ENCODE measurements around the gene DHPS. TPM values are rescaled to one million over a fixed set of nuclear protein-coding genes. Genes with fewer than 3 reads are reported as not detected.
A peak's percentile ranks its signal among the peaks of the same experiment; 100 is the strongest.

Gene DHPS
- total RNA-seq, 1 experiment from 2014 or later = 100 TPM

DNA sequence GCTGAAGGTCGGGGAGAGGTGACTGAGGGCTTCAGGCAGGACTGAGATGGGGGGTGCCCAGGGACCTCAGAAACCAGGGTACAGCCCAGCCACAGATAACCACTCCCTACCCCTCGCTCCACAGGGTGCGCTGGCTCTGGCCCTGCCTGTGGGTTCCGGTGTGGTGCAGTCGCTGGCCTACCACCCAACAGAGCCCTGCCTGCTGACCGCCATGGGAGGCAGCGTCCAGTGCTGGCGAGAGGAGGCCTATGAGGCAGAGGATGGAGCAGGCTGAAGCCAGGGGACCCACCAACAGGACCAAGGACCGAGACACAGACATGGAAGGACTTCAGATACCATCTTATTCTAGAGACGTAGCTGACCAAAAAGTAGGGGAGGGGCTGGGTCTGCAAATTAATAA is 6.3 kb downstream of the DHPS start:
- DNase-seq (ENCODE audit: low spot score) = no peak

DNA sequence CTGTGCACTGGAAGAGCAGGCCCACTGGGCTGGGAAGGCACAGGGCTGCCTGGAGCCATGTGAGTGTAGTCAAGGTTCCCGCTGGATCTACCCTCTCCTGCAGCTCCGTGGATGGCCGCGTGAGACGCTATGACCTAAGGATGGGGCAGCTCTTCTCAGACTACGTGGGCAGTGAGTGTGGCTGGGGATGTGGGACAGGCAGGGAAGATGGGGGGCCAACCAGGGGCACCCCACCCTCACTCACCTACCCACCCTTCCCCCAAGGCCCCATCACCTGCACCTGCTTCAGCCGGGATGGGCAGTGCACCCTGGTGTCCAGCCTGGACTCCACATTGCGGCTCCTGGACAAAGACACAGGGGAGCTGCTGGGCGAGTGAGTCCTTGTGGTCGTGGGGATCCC is 8.9 kb downstream of the DHPS start:
- DNase-seq (ENCODE audit: low spot score) = no peak

DNA sequence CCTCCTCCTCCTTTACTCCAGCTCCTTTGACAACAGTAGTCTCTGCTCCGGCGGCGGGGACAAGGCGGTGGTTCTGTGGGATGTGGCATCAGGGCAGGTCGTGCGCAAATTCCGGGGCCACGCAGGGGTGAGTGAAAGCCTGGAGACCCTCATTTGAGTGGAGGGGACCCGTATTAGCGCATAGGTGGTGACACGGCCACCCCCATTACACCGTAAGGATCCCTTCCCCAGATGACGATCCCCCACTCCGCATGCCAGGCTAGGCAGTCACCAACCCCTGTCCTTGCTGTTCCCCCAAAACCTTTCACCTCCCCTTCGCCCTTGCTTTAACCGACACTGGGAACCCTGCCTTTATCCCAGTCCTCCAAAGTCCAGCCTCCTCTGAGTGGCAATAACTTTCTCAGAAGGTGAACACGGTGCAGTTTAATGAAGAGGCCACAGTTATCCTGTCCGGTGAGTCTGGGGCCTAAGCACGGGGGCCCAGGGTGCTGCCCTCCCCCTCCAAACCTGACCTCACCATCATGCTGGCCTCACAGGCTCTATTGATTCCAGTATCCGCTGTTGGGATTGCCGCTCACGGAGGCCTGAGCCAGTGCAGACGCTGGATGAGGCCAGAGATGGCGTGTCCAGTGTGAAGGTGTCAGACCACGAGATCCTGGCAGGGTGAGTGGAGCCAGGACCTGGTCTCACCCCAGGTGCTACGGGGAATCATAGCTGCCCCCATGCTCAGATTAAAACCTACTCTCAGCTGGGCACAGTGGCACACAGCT is 11.3 kb downstream of the DHPS start:
- no peak for DNase-seq (ENCODE audit: low spot score)

DNA sequence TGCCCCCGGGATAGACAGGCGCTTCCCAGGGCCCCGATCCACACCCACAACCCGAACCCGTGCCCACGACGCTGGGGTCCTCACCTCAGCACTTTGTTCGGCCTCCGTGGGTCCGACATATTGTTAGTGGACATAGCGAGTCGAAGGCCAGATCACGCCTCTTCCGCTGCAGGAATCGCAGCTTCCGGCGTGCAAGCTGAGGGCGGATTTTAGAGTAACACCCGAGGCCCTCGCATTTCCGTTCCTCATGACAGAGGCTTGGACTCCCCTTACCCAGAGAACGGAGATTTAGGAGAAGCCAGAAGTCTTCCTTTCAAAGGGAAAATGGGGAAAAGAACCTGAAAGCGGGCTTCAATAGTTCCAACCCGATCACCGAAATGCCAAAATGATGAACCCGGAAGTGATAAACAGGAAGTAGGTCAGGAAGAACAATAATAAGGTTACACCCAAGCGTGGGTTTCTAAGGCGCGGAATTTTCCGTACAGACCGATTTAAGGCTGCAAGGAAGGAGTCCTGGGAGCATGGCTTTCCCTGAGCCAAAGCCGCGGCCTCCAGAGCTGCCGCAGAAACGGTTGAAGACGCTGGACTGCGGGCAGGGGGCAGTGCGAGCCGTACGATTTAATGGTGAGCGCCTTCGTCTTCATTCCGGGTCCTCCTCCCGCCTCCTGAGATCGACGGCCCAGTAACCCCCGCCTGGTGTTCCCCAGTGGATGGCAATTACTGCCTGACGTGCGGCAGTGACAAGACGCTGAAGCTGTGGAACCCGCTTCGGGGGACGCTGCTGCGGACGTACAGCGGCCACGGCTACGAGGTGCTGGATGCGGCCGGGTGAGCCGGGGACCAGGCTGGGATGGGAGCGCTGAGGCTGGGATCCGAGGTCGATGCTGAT is 12.2 kb downstream of the DHPS start:
- DNase-seq (ENCODE audit: low spot score) = peak; percentile 75

DNA sequence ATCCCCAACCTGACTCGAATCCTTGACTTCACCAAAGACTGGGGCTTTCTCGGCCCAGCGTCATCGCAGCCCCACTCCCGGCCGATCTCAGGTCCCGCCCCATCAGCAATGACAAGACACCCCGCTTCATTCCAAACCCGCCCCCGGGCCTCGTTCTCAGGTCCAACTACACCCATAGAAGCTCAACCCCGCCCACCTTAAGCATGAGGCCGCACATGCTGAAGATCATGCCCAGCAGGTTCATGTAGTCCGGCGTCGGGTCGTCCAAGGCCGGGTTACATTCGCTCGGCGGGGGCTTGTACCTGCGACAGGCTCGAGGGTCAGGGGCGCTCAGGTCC is 12.8 kb downstream of the DHPS start:
- DNase-seq (ENCODE audit: low spot score) = no peak

DNA sequence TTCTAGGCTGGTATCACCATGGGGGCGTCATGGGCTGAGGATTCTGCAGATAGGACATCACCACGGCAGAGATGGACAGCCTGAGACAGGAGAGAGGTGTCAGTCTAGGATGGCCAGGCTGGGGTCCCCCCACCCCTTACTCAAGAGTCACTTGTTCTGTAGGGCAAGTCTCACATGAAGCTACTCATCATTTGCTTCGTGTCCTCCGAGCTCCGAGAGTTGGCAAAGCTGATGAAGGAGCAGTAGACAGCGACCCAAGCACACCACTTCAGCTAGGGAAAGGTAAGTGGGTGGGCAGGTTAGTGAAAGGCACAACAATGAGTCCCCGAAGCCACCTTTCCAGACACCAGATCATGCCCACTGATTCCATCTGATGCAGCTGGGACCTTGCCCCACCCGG is 13.3 kb downstream of the DHPS start:
- DNase-seq (ENCODE audit: low spot score) = no peak

DNA sequence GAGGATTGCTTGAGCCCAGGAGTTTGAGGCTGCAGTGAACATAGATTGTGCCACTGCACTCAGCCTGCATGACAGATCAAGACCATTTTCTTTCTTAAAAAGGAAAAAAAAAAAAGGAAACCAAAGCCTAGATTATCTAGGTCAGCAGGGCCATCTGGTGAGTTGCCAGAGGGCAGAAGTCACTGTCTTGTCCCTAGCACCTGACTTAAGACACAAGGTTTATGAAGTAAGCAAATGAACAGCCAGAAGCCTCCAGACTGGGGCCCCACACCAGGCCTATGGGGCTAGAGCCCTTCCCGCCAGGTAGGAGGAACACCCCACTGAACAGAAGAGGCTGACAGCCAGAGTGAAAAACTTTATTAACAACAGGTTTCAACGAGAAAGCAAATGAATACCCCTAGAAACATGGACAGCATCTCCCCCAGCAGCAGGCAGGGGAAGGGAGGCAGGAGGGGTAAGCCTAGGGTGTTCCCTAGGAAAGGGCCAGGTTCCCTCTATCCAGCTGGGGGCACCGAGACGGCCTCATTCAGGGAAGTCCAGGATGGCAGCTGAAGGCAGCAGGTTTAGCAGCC is 13.9 kb downstream of the DHPS start:
- DNase-seq (ENCODE audit: low spot score) = no peak

DNA sequence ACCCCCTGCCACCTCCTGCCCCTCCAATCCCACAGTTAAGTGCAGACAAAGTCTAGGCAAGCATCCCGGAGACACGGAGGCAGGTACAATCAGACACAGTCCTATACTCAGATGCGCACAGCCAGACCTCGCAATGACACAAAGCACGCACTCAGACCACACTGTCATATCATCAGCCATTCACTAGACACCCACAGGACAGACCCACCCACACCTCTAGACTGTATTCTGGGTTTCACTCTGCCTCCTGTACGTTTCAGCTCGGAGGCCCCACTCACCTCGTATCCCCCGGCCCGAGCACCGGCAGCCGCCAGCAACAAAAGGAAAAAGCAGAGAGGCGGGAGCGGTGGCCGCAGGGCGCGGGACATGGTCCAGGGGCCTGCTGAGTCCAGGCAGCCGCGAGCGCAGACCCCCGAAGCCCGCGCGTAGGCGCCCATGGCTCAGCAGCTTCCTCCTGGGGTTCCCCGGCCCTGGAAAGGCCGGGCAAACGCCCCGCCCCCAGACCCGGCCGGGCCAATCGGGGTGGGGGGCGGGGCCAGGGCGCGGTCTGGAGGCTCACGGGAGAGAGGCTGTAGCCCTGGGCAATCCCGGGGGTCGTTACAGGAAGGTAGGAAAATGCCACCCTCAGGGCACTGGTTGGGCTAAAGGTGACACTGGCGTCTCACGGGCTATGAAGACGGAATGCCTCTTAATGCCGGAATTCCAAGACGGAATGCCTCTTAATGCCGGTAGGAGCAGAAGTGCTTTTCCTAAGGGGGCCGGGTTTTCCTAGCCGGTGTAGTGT is 15.2 kb downstream of the DHPS start, which contains the start of the genes MAN2B1 and WDR83:
Gene MAN2B1 (minus strand): TSS at position 478 of the 784 bp plus-strand sequence. CDS start 41 bp downstream, at position 437.
Gene WDR83 (plus strand): TSS at position 543 of the 784 bp plus-strand sequence. CDS start 2,984 bp downstream, outside the sequence.
- no peak for DNase-seq (ENCODE audit: low spot score)

DNA sequence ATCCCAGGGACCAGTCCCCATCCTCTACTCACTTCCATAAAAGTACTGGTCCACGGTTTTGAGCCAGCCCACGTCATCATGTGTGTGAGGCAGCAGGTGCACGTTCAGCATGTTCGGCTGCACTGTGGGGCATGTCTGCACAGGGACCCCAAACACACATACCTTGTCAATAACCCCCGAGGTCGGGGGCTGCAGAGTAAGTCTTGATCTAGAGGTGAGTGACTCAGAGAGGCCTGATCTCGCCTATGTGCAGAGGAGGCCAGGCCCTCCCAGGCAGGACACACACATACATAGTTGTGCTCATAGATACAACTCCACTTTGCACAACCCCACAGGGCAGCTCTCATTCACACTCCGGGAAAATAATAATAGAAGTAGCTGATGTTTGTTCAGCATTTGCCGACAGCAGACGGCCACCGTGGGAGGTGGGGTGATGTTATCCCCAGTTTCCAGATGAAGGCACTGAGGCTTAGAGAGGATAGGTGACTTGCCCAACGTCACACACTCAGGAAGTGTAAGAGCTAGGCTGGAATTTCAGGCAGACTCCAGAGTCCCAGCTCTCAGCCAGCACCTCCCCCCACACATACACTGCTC is 15.9 kb downstream of the DHPS start:
- DNase-seq (ENCODE audit: low spot score) = no peak

DNA sequence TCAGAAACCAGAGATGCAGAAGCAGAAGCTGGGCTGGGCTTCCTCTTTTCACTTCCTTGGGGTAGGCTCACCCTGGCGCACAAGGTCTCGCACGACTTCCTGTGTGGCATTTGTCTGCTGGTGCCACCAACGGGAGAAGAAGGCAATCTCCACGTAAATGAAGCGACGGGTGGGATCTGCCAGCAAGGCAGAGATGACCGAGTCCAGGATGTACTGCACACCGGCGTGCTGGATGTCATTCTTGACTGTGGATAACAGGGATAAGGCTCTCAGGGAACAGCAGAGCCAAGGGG is 16.5 kb downstream of the DHPS start:
- no peak for DNase-seq (ENCODE audit: low spot score)

DNA sequence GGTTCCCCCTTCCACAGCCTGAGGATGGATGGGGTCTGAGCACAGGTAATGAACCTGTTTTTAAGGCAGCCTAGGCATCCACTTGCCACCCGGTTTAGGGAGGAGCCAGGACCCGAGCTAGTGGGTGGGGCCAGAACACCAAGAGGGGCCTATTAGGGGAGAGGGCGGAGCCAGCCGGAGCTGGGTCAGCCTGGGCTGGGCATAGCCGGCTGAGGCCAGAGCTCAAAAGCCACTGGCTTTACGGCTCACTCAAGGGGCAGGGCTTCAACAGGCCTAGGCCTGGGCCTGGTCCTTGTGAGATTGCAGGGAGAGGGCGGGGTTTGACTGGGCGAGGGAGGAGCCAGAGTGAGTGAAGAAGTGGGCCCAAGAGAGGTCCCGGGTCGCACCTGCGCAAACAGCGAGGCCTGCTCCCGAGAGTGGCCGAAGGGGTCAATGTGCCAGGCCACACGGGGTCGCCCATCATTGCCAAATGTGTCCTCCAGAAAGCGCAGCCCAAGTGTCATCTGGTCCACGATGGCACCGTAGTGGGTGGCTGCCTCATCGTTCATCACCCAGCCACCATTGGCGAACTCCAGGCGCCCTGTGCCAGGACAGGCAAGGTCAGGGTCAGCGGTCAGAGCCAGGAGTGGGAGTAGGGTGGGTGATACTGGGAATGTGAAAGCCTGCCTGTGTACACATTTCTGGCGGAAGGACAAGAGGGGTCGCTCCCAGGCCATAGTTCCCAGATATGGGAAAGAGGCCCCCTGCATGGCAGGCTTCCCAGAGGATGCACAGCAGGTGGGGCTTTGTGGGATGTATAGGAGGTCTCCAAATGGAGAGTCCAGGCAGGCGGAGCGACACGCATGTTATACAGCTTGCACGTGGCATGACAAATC is 17.0 kb downstream of the DHPS start:
- DNase-seq (ENCODE audit: low spot score) = no peak

DNA sequence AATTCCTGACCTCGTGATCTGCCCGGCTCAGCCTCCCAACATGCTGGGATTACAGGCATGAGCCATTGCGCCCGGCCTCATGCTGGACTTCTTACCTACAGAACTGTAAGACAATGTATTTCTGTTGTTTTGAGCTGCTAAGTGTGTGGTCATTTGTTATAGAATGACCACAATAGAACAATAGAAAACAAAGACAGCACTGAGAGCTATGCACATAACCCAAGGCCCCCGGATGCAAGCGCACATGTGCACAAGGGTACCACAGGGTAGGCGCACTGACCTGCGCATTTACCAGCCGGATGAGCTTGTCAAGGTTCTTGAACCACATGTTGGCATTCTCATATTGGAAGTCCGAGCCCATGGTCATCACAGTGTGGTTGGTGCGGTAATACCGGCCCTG is 20.7 kb downstream of the DHPS start:
- no peak for DNase-seq (ENCODE audit: low spot score)

DNA sequence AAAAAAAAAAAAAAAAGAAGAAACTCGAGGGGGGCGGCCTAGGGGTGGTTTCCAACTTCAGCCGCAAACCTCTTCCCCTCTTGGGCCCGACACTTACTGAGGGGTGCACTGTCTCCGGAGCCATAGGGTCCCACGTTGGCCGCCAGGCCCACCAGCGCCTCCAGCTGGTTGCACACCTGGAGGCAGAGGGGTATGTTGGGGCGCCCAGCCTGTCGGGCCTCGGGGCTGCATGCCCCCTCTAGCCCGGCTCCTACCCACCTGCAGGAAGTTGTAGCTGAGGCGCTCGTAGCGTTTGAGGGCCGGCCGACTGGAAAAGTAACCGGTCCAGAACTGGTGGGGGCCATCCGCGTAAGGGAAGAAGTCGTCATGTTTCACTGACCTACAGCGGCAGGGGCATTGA is 23.7 kb downstream of the DHPS start:
- no peak for DNase-seq (ENCODE audit: low spot score)

DNA sequence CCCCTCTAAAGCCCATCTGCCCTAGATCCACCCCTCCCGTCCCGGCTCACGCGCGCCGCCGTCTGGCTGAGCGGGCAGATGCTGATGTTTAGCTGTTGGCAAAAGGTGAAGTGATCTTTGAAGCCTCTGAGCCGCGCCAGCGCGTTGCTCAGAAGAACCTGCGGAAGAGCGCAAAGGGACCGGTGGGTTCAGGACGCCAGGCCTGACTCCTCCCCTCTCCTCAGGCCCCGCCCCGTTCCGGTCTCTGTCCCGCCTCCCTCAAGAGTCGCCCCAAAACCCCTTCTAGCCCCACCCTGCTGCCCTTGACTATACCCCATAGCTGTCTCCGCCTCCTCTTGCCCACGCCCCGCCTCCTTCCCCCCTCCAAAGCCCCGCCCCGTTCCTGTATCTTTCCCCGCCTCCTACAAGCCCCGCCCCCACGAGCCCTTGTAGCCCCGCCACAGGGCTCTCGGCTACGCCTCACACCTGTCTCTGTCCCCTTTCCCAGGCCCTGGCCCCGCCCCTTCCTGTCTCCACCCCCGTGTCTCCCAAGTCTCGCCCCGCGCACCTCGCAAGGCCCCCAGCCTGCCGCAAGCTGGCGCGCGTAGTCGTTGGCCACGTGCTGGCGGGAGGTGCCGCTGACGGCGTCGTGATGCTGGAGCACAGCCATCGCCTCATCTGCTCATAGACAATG is 24.6 kb downstream of the DHPS start:
- no peak for DNase-seq (ENCODE audit: low spot score)

DNA sequence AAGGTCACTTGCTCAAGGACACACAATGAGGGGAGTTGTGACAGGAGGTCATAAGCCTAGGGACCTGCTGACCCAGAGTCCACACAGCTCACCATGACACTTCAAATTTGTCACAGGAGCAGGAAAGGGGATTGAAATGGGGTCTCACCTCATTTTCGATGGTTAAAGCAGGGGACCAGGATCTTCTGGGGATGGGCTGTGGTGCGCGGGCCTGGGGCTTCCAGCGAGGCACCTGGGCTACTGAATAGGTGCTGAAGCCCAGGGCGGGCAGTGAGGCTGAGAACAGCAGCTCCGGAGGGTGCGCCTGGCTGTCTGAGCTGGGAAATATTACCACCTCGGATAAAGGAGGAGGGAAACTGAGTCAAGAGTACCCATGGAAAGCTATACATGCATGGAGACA is 26.1 kb downstream of the DHPS start:
- DNase-seq (ENCODE audit: low spot score) = no peak

DNA sequence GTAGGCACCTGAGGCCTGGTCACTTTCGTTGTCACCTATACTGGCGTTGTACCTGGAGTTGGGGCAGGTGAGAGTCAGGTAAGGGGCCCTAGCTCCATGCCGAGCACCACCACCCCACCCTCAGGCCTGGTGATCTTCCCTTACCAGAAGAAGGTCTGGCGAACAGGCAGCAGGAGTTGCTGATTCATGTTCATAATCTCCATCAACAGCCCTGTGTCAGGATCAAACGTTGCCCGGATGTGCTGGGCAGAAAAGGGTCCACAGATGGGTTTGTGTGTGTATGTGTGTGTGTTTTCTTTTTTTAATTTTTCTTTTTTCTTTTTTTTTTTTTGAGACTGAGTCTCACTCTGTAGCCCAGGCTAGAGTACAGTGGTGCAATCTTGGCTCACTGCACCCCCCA is 29.5 kb downstream of the DHPS start:
- DNase-seq (ENCODE audit: low spot score) = no peak

DNA sequence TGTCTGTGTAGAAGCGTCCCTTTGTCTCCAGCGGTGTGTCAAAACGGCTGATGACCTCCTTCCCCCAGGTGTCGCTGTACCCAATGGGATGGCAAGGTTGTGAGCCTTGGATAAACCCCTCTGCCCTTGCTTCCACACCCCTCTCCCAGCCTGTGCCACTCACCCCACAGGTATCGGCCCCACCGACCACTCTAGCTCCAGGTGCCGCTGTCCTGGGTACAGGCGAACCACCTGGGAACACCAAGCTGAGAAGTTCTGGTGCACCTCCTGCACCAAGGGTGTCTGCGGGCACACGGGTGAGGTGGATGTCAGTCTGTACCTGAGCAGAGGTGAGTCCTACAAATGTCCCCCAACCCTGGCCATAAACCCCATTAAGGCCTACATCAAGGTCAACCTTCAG is 31.7 kb downstream of the DHPS start:
- no peak for DNase-seq (ENCODE audit: low spot score)

DNA sequence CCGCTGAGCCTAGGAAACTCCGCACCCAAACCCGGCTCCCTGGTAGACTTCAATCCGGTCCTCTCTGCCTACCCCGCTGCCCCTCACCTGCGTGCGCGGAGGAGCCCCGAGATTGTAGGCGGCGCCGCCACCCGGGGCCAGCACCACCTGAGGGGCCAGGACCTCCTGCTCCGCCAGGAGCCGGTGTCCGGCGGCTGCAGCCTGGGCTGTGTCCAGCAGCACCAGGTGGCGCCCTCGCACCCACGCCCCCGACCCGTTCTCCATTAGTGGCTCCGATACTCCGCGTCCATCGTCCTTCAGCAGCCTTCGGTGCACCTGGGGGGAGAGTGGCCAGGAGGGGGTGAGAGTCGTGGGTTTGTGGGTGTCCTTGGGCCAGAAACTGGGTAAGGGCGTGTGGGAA is 33.6 kb downstream of the DHPS start:
- DNase-seq (ENCODE audit: low spot score) = no peak

DNA sequence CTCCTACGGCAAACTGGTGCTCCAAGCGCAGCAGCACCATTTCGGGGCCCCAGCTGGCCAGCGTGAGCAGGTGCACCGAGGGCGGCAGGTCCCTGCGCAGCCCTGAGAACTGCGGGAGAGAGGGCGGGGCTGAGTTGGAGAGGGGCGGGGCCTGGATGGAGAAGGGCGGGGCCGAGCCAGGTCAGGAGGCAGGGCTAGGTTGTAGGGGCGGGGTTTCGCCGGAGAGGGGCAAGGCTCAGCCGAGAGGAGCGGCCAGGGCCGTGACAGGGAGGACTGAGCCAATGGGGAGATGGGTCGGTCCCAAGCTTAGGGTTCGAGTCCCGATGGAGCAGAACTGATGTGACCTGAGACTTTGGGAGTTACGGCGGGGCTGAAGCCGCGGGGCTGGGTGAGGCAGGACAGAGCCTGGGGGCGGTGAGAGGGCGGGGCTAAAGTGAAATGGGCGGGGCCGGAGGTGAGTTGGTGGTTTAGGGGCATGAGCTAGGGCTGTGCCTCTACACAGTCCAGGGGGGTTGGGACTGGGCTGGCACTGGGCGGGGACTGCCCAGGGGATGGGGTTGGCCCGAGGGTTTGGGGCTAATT is 34.1 kb downstream of the DHPS start:
- no peak for DNase-seq (ENCODE audit: low spot score)

DNA sequence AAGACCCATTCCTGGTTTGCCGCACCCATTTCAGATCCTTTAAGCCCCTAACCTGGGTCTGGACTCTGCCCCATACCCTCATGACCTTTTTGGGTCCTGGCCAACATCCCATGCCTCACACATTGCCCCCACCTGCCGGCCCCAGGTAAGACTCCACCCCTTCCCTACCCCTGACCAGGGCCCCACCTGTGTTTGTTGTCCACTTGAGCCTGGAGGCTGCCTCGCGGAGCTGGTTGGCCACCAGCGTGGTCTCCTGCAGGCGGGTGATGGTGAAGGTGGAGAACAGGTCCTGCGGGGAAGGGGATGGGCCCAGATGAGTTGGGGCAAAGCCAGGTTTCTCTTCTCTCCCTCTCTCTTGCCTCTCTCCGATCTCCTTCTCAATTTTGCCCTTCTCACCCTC is 34.6 kb downstream of the DHPS start:
- no peak for DNase-seq (ENCODE audit: low spot score)
